SK-N-SH (cell line): Measurements from ENCODE around the gene SP6. TPM values are rescaled to one million over a fixed set of nuclear protein-coding genes. Genes with fewer than 3 reads are reported as not detected.

Source experiments
- ELF1 ChIP-seq: IDR thresholded peaks from 2 replicates; pipeline ENCODE4 v1.4.0; 2012
- EP300 ChIP-seq, 2 experiments: IDR thresholded peaks; 2 replicates each; pipeline versions ENCODE4 v1.4.0 to v1.6.1; 2012; ENCODE audit warnings: borderline replicate concordance in 1 of 2, low read depth in 1 of 2, low read length in 1 of 2
- FOSL2 ChIP-seq: IDR thresholded peaks from 2 replicates; pipeline ENCODE4 v1.4.0; 2012; ENCODE audit warnings: low read depth, mild to moderate bottlenecking, moderate library complexity, borderline replicate concordance
- FOXM1 ChIP-seq: IDR thresholded peaks from 2 replicates; pipeline ENCODE4 v1.4.0; 2012; ENCODE audit warnings: low read depth, mild to moderate bottlenecking
- GATA2 ChIP-seq: sonication (generic); formaldehyde crosslinking; IDR thresholded peaks from 2 replicates; pipeline ENCODE4 v1.5.0; 2020; ENCODE audit warnings: mild to moderate bottlenecking, missing genetic modification reagents
- NFIC ChIP-seq: IDR thresholded peaks from 2 replicates; pipeline ENCODE4 v1.4.0; 2012; ENCODE audit warnings: borderline replicate concordance
- NRF1 ChIP-seq: IDR thresholded peaks from 2 replicates; pipeline ENCODE4 v1.6.1; 2012; ENCODE audit warnings: low read depth, mild to moderate bottlenecking, low read length
- RAD21 ChIP-seq: IDR thresholded peaks from 2 replicates; pipeline ENCODE4 v1.6.1; 2012; ENCODE audit warnings: mild to moderate bottlenecking, low read length
- RCOR1 ChIP-seq: fragments of 150-350 bp; IDR thresholded peaks from 2 replicates; pipeline ENCODE4 v1.6.1; 2017; ENCODE audit warnings: antibody characterized with exemption, low read length
- SIN3A ChIP-seq: IDR thresholded peaks from 2 replicates; pipeline ENCODE4 v1.6.1; 2012; ENCODE audit warnings: low read depth, mild to moderate bottlenecking, low read length, moderate library complexity, borderline replicate concordance
- TCF12 ChIP-seq: IDR thresholded peaks from 2 replicates; pipeline ENCODE4 v1.4.0; 2012
- YY1 ChIP-seq: IDR thresholded peaks from 2 replicates; pipeline ENCODE4 v1.4.0; 2012; ENCODE audit warnings: low read depth, mild to moderate bottlenecking
- polyA plus RNA-seq, 3 experiments: library from polyadenylated mRNA; depleted of rRNA; stranded (reverse); fragments of >200 nt; gene quantifications; 2 replicates each; pipeline ENCODE4 v1.2.3, GENCODE V29; 2012
- TF ChIP-seq, protein P1 (sequence below): IDR thresholded peaks from 2 replicates; pipeline ENCODE4 v1.4.0; 2012; ENCODE audit warnings: low read depth, borderline replicate concordance
- TF ChIP-seq, protein P2 (sequence below): fragments of 150-350 bp; IDR thresholded peaks from 2 replicates; pipeline ENCODE4 v1.6.1; 2016; ENCODE audit warnings: mild to moderate bottlenecking, low read depth, low read length
- TF ChIP-seq, protein P3 (sequence below): fragments of 200-600 bp; sonication (generic); IDR thresholded peaks from 2 replicates; pipeline ENCODE4 v1.6.1; 2017; ENCODE audit warnings: antibody characterized with exemption, mild to moderate bottlenecking, moderate library complexity
- TF ChIP-seq, protein P4 (sequence below): IDR thresholded peaks from 2 replicates; pipeline ENCODE4; 2012
- TF ChIP-seq, protein P5 (sequence below): fragments of 150-350 bp; IDR thresholded peaks from 2 replicates; pipeline ENCODE4 v1.6.1; 2017; ENCODE audit warnings: antibody characterized with exemption, low read length, low read depth, borderline replicate concordance

Gene SP6
- polyA plus RNA-seq, 1 of the 3 experiments (the other 2 are of a cell fraction): 0.03 TPM

DNA sequence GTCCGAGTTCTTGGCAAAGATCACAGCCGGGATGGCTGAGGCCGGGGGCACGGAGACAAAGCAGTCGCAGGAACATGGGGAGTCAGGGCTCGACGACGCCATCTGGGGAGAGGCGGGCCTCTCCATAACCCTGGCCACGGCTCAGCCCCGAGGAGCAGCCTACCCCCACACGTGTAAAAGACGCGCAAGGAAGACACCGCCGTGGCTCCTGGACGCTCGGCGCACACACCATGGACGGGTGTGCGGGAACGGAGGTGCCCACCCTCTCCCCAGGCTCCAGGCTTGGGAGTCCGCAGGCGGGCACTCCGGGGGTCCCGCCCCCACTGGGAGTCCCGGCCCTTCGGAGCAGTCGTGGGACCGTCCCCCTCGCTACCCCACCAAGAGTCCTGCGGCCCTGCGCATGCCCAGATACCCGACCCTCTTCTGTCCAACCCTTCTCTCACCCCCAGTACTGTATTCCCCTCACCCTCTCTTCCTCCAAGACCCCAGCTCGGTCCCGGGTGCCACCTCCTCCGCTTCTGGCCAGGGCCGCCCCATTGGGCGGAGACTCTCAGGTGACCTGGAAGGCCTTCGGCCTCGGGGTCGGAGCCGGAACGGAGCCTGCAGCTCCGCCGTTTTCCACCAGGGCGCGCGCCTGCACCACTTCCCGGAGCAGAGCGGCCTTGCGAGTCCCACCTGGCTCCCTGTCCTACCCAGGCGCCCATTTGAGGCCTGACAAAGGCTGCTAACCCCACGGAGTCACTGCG, 10.0 kb downstream of the SP6 start, which contains the start of gene SCRN2 (continued):
- TF ChIP-seq RAD21: peak; percentile 97
- peak; percentile 50; the same call in 1 of the 2 replicates for TF ChIP-seq RCOR1
- TF ChIP-seq, protein P1, sequence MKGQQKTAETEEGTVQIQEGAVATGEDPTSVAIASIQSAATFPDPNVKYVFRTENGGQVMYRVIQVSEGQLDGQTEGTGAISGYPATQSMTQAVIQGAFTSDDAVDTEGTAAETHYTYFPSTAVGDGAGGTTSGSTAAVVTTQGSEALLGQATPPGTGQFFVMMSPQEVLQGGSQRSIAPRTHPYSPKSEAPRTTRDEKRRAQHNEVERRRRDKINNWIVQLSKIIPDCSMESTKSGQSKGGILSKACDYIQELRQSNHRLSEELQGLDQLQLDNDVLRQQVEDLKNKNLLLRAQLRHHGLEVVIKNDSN: no peak
- TF ChIP-seq GATA2 (CRISPR knock-in tag): no peak
- TF ChIP-seq, protein P2, sequence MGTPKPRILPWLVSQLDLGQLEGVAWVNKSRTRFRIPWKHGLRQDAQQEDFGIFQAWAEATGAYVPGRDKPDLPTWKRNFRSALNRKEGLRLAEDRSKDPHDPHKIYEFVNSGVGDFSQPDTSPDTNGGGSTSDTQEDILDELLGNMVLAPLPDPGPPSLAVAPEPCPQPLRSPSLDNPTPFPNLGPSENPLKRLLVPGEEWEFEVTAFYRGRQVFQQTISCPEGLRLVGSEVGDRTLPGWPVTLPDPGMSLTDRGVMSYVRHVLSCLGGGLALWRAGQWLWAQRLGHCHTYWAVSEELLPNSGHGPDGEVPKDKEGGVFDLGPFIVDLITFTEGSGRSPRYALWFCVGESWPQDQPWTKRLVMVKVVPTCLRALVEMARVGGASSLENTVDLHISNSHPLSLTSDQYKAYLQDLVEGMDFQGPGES: no peak
- 0 out of 2 replicates have a peak, but pooled peaks have one; percentile 48 for TF ChIP-seq ELF1
- no peak for TF ChIP-seq YY1
- no peak for TF ChIP-seq NFIC
- TF ChIP-seq SIN3A: no peak; the same call in 1 of the 2 replicates
- no peak for TF ChIP-seq FOSL2
- TF ChIP-seq NRF1: peak; percentile 71
- 0 out of 2 replicates have a peak, but pooled peaks have one; percentile 34 for TF ChIP-seq TCF12
- TF ChIP-seq, protein P3, sequence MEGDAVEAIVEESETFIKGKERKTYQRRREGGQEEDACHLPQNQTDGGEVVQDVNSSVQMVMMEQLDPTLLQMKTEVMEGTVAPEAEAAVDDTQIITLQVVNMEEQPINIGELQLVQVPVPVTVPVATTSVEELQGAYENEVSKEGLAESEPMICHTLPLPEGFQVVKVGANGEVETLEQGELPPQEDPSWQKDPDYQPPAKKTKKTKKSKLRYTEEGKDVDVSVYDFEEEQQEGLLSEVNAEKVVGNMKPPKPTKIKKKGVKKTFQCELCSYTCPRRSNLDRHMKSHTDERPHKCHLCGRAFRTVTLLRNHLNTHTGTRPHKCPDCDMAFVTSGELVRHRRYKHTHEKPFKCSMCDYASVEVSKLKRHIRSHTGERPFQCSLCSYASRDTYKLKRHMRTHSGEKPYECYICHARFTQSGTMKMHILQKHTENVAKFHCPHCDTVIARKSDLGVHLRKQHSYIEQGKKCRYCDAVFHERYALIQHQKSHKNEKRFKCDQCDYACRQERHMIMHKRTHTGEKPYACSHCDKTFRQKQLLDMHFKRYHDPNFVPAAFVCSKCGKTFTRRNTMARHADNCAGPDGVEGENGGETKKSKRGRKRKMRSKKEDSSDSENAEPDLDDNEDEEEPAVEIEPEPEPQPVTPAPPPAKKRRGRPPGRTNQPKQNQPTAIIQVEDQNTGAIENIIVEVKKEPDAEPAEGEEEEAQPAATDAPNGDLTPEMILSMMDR: peak; percentile 99
- TF ChIP-seq FOXM1: no peak
- TF ChIP-seq, protein P4, sequence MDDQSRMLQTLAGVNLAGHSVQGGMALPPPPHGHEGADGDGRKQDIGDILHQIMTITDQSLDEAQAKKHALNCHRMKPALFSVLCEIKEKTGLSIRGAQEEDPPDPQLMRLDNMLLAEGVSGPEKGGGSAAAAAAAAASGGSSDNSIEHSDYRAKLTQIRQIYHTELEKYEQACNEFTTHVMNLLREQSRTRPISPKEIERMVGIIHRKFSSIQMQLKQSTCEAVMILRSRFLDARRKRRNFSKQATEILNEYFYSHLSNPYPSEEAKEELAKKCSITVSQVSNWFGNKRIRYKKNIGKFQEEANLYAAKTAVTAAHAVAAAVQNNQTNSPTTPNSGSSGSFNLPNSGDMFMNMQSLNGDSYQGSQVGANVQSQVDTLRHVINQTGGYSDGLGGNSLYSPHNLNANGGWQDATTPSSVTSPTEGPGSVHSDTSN: no peak
- TF ChIP-seq, protein P5, sequence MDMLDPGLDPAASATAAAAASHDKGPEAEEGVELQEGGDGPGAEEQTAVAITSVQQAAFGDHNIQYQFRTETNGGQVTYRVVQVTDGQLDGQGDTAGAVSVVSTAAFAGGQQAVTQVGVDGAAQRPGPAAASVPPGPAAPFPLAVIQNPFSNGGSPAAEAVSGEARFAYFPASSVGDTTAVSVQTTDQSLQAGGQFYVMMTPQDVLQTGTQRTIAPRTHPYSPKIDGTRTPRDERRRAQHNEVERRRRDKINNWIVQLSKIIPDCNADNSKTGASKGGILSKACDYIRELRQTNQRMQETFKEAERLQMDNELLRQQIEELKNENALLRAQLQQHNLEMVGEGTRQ: 0 out of 2 replicates have a peak, but pooled peaks have one; percentile 33
- no peak; a peak in 1 of 4 replicates for TF ChIP-seq EP300 (IDR thresholded peaks at IDR 0.05; ENCODE audit: borderline replicate concordance in 1 of 2, low read depth in 1 of 2, low read length in 1 of 2)
